Measurements from ENCODE around the gene ENO2. TPM values are rescaled to one million over a fixed set of nuclear protein-coding genes. Genes with fewer than 3 reads are reported as not detected.

The ENO2 gene
- total RNA-seq, 4 donors from 2014 or later: 0.97 to 6.2 (median 1.8) TPM

DNA sequence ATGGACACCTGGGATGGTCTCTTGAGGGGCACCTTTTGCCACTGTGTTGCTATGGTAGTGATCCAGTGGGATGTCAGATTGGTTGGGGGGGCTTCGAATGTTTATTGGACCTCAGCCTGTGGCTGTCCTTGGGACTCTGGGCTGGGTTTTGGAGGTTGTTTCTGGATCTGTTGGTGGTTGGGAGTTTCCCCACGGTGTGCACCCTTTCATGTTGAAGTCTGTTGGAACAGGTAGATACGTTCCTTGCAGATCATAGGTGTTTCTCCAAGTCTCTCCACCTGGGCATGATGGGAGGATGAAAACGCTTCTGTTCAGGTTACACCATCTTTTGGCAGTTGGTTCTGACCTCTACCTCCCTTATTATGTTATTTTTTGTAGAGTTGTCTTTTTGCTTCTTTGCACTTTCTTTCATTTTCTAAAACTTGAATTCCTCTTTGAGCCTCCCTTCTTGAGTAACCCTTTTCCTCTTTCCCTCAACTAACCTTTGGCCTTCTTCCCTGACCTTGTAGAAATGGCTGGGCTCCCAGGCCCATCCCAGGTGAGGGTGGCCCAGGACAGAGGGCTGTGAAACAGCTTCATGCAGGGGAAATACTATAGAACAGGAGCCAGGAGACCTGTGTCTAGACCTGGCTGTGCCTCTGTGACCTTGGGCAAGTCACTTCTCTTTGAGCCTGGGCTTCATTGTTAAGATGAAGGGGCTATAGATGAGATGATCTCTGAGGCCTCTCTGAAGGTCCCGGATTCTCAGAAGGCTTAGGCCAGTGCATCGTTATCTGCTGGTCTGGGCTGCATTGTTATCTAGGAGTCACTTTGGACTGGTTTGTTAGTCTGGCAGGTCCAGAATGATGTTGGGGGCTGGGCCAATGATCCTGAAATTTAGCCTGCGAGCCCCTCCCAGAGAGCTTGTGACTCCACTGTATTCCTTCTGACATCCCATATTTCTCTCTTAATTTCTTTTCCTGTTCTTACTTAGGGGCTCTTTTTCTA, 15.4 kb downstream of the ENO2 start:
- Histone ChIP-seq H3K4me1 (peaks cover 52 to 58% of the 10 kb centered on the region in 2 donors), H3K27ac (peak overlapping the region; percentile 88 to 98 (median 95)), H3K4me3 (peak overlapping the region; percentile 68 to 84 (median 76)), H3K9me3 (no peaks in the 10 kb centered on the region), H3K27me3 (no peaks in the 10 kb centered on the region), H3K36me3 (no peaks in the 10 kb centered on the region)
- no peak for TF ChIP-seq POLR2A (IDR thresholded peaks at IDR 0.05)
- intact Hi-C loops (cut with DNase I; ENCODE audit: low total_unique reads): no loop called here
- DNase-seq: no peak
- ATAC-seq: no peak
- in situ Hi-C loops (cut with MboI; ENCODE audit: low sequenced_read_pairs in 4 of 4): loop anchor here in 2 of 4 donors (10.0 to 25.0 kb wide), 2 partner anchors 183 to 185 kb away; partner anchors contain the start of gene C1RL (in 1 of the 2)

GRCh38 chr12:6932766-6933165, 18.4 kb downstream of the ENO2 start:
- H3K36me3 ChIP-seq: peaks cover 0 to 16% of the 10 kb centered on the region in 2 donors
- no peak overlapping the region for H3K4me3 ChIP-seq
- H3K27ac ChIP-seq: peak overlapping the region; percentile 57 to 96 (median 81)
- H3K27me3 ChIP-seq: no peaks in the 10 kb centered on the region
- TF ChIP-seq, protein P1, sequence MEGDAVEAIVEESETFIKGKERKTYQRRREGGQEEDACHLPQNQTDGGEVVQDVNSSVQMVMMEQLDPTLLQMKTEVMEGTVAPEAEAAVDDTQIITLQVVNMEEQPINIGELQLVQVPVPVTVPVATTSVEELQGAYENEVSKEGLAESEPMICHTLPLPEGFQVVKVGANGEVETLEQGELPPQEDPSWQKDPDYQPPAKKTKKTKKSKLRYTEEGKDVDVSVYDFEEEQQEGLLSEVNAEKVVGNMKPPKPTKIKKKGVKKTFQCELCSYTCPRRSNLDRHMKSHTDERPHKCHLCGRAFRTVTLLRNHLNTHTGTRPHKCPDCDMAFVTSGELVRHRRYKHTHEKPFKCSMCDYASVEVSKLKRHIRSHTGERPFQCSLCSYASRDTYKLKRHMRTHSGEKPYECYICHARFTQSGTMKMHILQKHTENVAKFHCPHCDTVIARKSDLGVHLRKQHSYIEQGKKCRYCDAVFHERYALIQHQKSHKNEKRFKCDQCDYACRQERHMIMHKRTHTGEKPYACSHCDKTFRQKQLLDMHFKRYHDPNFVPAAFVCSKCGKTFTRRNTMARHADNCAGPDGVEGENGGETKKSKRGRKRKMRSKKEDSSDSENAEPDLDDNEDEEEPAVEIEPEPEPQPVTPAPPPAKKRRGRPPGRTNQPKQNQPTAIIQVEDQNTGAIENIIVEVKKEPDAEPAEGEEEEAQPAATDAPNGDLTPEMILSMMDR (IDR thresholded peaks at IDR 0.05 in 4 of 5, conservative IDR thresholded peaks at IDR 0.05 in 1 of 5): no peak
- TF ChIP-seq POLR2A (IDR thresholded peaks at IDR 0.05): no peak
- DNase-seq (no peak), ATAC-seq (no peak)
- peaks cover 40 to 41% of the 10 kb centered on the region in 2 donors for H3K4me1 ChIP-seq
- in situ Hi-C loops (cut with MboI; ENCODE audit: low sequenced_read_pairs in 4 of 4) (loop anchor here in 1 of 4 donors (25.0 kb wide), 1 partner anchor 180 kb away; the partner anchor contains the start of gene C1RL), intact Hi-C loops (cut with DNase I; ENCODE audit: low total_unique reads) (no loop called here)
- H3K9me3 ChIP-seq: no peaks in the 10 kb centered on the region

GRCh38 chr12:6934110-6934509, 19.7 kb downstream of the ENO2 start:
- ATAC-seq (no peak), DNase-seq (no peak)
- in situ Hi-C loops (cut with MboI; ENCODE audit: low sequenced_read_pairs in 4 of 4): loop anchor here in 1 of 4 donors (25.0 kb wide), 1 partner anchor 178 kb away; the partner anchor contains the start of gene C1RL
- intact Hi-C loops (cut with DNase I; ENCODE audit: low total_unique reads): no loop called here
- H3K4me1 ChIP-seq: peaks cover 41 to 49% of the 10 kb centered on the region in 2 donors
- TF ChIP-seq POLR2A (IDR thresholded peaks at IDR 0.05): no peak
- TF ChIP-seq, protein P1 (IDR thresholded peaks at IDR 0.05 in 4 of 5, conservative IDR thresholded peaks at IDR 0.05 in 1 of 5): no peak
- H3K4me3 ChIP-seq: no peak overlapping the region
- peaks cover 0 to 16% of the 10 kb centered on the region in 2 donors for H3K36me3 ChIP-seq
- H3K9me3 ChIP-seq: no peaks in the 10 kb centered on the region
- peak overlapping the region; percentile 57 to 96 (median 81) for H3K27ac ChIP-seq
- no peaks in the 10 kb centered on the region for H3K27me3 ChIP-seq

DNA sequence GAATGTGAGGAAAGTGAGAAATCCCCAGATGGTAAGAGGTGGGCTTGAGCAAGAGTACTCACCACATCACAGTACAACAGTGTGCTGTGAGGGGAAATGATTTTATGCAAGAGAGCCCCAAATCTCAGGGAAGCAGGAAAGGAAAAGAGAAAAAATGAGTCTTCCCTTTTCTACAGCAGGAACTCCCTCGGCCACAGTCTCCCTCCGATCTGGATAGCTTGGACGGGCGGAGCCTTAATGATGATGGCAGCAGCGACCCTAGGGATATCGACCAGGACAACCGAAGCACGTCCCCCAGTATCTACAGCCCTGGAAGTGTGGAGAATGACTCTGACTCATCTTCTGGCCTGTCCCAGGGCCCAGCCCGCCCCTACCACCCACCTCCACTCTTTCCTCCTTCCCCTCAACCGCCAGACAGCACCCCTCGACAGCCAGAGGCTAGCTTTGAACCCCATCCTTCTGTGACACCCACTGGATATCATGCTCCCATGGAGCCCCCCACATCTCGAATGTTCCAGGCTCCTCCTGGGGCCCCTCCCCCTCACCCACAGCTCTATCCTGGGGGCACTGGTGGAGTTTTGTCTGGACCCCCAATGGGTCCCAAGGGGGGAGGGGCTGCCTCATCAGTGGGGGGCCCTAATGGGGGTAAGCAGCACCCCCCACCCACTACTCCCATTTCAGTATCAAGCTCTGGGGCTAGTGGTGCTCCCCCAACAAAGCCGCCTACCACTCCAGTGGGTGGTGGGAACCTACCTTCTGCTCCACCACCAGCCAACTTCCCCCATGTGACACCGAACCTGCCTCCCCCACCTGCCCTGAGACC, 21.2 kb downstream of the ENO2 start:
- peak overlapping the region; percentile 57 to 96 (median 81) for H3K27ac ChIP-seq
- H3K9me3 ChIP-seq: no peaks in the 10 kb centered on the region
- intact Hi-C loops (cut with DNase I; ENCODE audit: low total_unique reads) (no loop called here), in situ Hi-C loops (cut with MboI; ENCODE audit: low sequenced_read_pairs in 4 of 4) (loop anchor here in 1 of 4 donors (25.0 kb wide), 1 partner anchor 177 kb away; the partner anchor contains the start of gene C1RL)
- TF ChIP-seq, protein P1 (IDR thresholded peaks at IDR 0.05 in 4 of 5, conservative IDR thresholded peaks at IDR 0.05 in 1 of 5): no peak
- no peak for TF ChIP-seq POLR2A (IDR thresholded peaks at IDR 0.05)
- no peak for ATAC-seq
- DNase-seq: no peak
- H3K4me1 ChIP-seq: peaks cover 28 to 41% of the 10 kb centered on the region in 2 donors
- no peak overlapping the region for H3K4me3 ChIP-seq
- H3K27me3 ChIP-seq: no peaks in the 10 kb centered on the region
- peaks cover 0 to 16% of the 10 kb centered on the region in 2 donors for H3K36me3 ChIP-seq

Measured in gastrocnemius medialis (tissue), 4 donors.